Measurements from ENCODE around the gene PIK3C2A. TPM values are rescaled to one million over a fixed set of nuclear protein-coding genes. Genes with fewer than 3 reads are reported as not detected.

Gene PIK3C2A
- total and polyA plus RNA-seq, 7 experiments from 2014 or later = 5.0 to 56.4 (median 40.6) TPM

GRCh38 chr11:17161515-17161914 is 46.3 kb downstream of the PIK3C2A start:
- no peak for ATAC-seq
- ChIA-PET CTCF (no interaction called here), POLR2A (no interaction called here)
- no peaks in the 10 kb centered on the region for H3K9me3 Mint-ChIP-seq
- peak overlapping the region in 5 of 10 donors; percentile 5 to 48 (median 11) for H3K4me3 Mint-ChIP-seq
- intact Hi-C loops (cut with micrococcal nuclease) = no loop called here
- Histone ChIP-seq H3K36me3 (ENCODE audit: control insufficient read depth in 2 of 3, insufficient read depth in 3 of 3, low read length in 3 of 3) (no peaks in the 10 kb centered on the region), H3K27ac (ENCODE audit: low read depth, low read length) (no peak overlapping the region), H3K4me3 (ENCODE audit: low read length) (no peak overlapping the region), H3K4me1 (ENCODE audit: control insufficient read depth in 2 of 2, insufficient read depth in 2 of 2, low read length in 2 of 2) (peaks cover 12 to 17% of the 10 kb centered on the region in 2 donors), H3K9me3 (ENCODE audit: control insufficient read depth in 2 of 3, low read length in 3 of 3) (no peaks in the 10 kb centered on the region), H3K27me3 (ENCODE audit: control insufficient read depth in 2 of 2, insufficient read depth in 2 of 2, low read length in 2 of 2) (no peaks in the 10 kb centered on the region)
- no peak for DNase-seq
- H3K27me3 Mint-ChIP-seq = no peaks in the 10 kb centered on the region
- peaks cover 0 to 30% (median 11%) of the 10 kb centered on the region in 5 donors for H3K36me3 Mint-ChIP-seq
- H3K4me1 Mint-ChIP-seq = peaks cover 35 to 77% (median 67%) of the 10 kb centered on the region in 7 donors
- peak overlapping the region in 5 of 9 donors; percentile 33 to 79 (median 54) for H3K27ac Mint-ChIP-seq

GRCh38 chr11:17159441-17159840 is 48.3 kb downstream of the PIK3C2A start:
- Mint-ChIP-seq H3K36me3 (peaks cover 4 to 38% (median 17%) of the 10 kb centered on the region in 5 donors), H3K27ac (no peak overlapping the region), H3K4me3 (no peak overlapping the region), H3K4me1 (peaks cover 27 to 68% (median 54%) of the 10 kb centered on the region in 7 donors), H3K9me3 (no peaks in the 10 kb centered on the region), H3K27me3 (no peaks in the 10 kb centered on the region)
- Histone ChIP-seq H3K4me1 (ENCODE audit: control insufficient read depth in 2 of 2, insufficient read depth in 2 of 2, low read length in 2 of 2) (peaks cover 12 to 17% of the 10 kb centered on the region in 2 donors), H3K36me3 (ENCODE audit: control insufficient read depth in 2 of 3, insufficient read depth in 3 of 3, low read length in 3 of 3) (no peaks in the 10 kb centered on the region), H3K9me3 (ENCODE audit: control insufficient read depth in 2 of 3, low read length in 3 of 3) (no peaks in the 10 kb centered on the region), H3K4me3 (ENCODE audit: low read length) (no peak overlapping the region), H3K27ac (ENCODE audit: low read depth, low read length) (no peak overlapping the region), H3K27me3 (ENCODE audit: control insufficient read depth in 2 of 2, insufficient read depth in 2 of 2, low read length in 2 of 2) (no peaks in the 10 kb centered on the region)
- POLR2A ChIA-PET = interaction anchor here (0.9 kb wide), 1 partner anchor 47 kb away, joined by 3 read pairs; no protein-coding TSS in a partner anchor
- CTCF ChIA-PET = no interaction called here
- intact Hi-C loops (cut with micrococcal nuclease) = no loop called here
- ATAC-seq (no peak), DNase-seq (no peak)

Other genes with a start within 250 kb of the PIK3C2A start
- 1 to 10 TPM; 2.0 to 4.8 (median 3.3) TPM for gene PLEKHA7, start 193.6 kb downstream of the PIK3C2A start, total RNA-seq
- 1 to 10 TPM in 1 of 2 donors, under 1 TPM in 1; 0.84 to 1.1 TPM for gene PLEKHA7, start 193.6 kb downstream of the PIK3C2A start, polyA plus RNA-seq
- gene RPS13, start 130.3 kb downstream of the PIK3C2A start, total RNA-seq = 1,000 to 10,000 TPM; 1,062 to 2,591 (median 2,234) TPM
- gene RPS13, start 130.3 kb downstream of the PIK3C2A start, polyA plus RNA-seq = 1,000 to 10,000 TPM; 2,294 to 3,246 TPM
- 100 to 1,000 TPM in 4 of 5 experiments, 10 to 100 TPM in 1; 72.0 to 171 (median 145) TPM for gene NUCB2, start 68.8 kb upstream of the PIK3C2A start, total RNA-seq
- gene NUCB2, start 68.8 kb upstream of the PIK3C2A start, polyA plus RNA-seq = 100 to 1,000 TPM; 280 to 359 TPM
- 1 to 10 TPM in 4 of 5 experiments, under 1 TPM in 1; 0.70 to 2.9 (median 2.3) TPM for gene NCR3LG1, start 143.8 kb upstream of the PIK3C2A start, total RNA-seq
- gene NCR3LG1, start 143.8 kb upstream of the PIK3C2A start, polyA plus RNA-seq = not detected
- gene KCNJ11, start 180.7 kb upstream of the PIK3C2A start, total RNA-seq = 1 to 10 TPM in 1 of 5 experiments, under 1 TPM in 2, not detected in 2; 0.24 to 1.4 (median 0.30) TPM
- gene KCNJ11, start 180.7 kb upstream of the PIK3C2A start, polyA plus RNA-seq = not detected